ENCODE data around the gene KLHL14.

KLHL14 gene

DNA sequence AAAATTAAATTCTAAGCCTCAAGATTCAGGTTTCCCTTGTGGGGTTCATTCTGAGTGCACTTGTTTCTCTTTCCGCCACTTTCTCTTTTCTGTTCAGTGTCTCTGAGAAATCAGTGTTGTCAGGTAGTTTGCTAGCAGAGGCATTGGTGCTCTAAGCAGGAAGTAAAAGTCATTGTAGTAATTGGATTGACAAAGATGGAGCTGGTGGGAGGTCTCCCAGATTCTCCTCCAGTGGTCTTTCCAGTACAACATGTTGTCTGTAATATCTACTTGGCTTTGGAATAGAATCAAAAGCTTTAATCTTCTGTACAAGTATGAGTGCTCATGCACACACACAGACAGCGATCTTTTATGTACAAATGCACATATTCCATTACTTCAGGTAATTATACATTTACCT, 135.6 kb downstream of the KLHL14 start:
- DNase-seq (ENCODE audit: low read depth) = no peak

GRCh38 chr18:32634876-32635431, 137.9 kb downstream of the KLHL14 start:
- no peak for DNase-seq (ENCODE audit: low read depth)

DNA sequence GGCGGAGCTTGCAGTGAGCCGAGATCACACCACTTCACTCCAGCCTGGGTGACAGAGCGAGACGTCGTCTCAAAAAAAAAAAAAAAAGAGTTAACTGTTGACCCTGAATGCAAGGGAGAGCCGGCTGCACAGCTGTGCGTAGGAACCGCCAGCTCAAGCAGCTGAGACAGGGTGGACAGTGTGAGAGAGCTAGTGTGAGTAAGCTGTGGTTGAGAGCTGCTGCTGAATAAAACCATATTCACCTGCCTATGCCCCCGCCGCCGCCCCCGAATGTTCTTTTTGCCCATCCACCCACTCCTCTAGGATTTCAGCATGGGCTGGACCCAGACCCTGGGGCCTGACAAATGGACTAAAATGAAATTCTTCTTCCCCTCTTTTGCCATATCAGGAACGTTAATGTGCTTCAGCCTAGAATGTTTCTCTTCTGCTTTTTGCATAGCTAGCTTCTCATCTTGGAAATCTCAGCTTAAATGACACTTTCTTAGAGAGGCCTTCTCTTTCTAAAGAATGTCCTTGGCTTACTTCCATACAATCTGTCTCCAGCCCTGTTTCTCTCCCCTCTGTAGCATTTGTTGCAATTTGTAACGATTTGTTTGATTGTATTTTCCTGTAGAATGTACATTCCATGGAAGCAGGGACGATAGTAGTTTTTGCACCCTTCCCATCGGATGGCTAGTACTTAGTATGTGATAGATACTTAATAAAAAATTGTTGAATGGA, 142.7 kb downstream of the KLHL14 start:
- DNase-seq (ENCODE audit: low read depth) = no peak

- DNase-seq (ENCODE audit: low read depth) = no peak
These were observed 143.5 kb downstream of the KLHL14 start for GRCh38 chr18:32629292-32629691.

- no peak for DNase-seq (ENCODE audit: low read depth)
These were observed 148.6 kb downstream of the KLHL14 start for GRCh38 chr18:32624182-32624723.

- DNase-seq (ENCODE audit: low read depth) = no peak
These were observed 149.3 kb downstream of the KLHL14 start for GRCh38 chr18:32623563-32623962.
